ENCODE results near the gene RAB25. TPM values are rescaled to one million over a fixed set of nuclear protein-coding genes. Genes with fewer than 3 reads are reported as not detected.
A peak's percentile ranks its signal among the peaks of the same experiment; 100 is the strongest.

The RAB25 gene
- total and polyA plus RNA-seq, 2 of the 13 experiments (the other 11 are each of a cell fraction or from before 2014, with no cell fraction given) = 0.20 to 0.22 TPM

- no peaks in the 10 kb centered on the region for H3K79me2 ChIP-seq (ENCODE audit: insufficient read depth, low read length)
- H3K27ac ChIP-seq (ENCODE audit: extremely low read length, insufficient read depth, low read length) = no peak overlapping the region
- H3K27me3 ChIP-seq (ENCODE audit: control insufficient read depth in 1 of 2, insufficient read depth in 2 of 2, low read length in 2 of 2) = 0 out of 5 replicates have a peak, but pooled peaks cover 0 to 8% of the 10 kb centered on the region in 2 experiments
- CTCF ChIA-PET (ENCODE audit: low intra/inter-chr PET ratio, low total read pairs) = interaction anchor here (0.6 kb wide), 1 partner anchor 19 kb away, joined by 3 read pairs; no protein-coding TSS in a partner anchor
- no peak for FAIRE-seq
- no peak for DNase-seq (ENCODE audit: low spot score)
- no peak overlapping the region for H3K9ac ChIP-seq (ENCODE audit: insufficient read depth, low read depth, low read length)
- no peaks in the 10 kb centered on the region for H3K36me3 ChIP-seq (replicated peaks in 1 of 2; ENCODE audit: control insufficient read depth in 1 of 2, insufficient read depth in 2 of 2, low read length in 2 of 2)
- BruUV-seq (replicated peaks) = no TSS peak
- H3K4me2 ChIP-seq (ENCODE audit: low read depth, low read length) = no peak overlapping the region
- no peak overlapping the region for H2AFZ ChIP-seq (ENCODE audit: low read length)
- intact Hi-C loops (cut with micrococcal nuclease; ENCODE audit: unreplicated experiment) = no loop called here
- no peak overlapping the region for H3K4me3 ChIP-seq (replicated peaks in 1 of 3; ENCODE audit: insufficient read depth in 1 of 3, low read depth in 2 of 3, low read length in 3 of 3)
- no peaks in the 10 kb centered on the region for H3K9me3 ChIP-seq (ENCODE audit: low read length)
- H3K4me1 ChIP-seq (ENCODE audit: insufficient read depth, low read length) = peaks cover 81% of the 10 kb centered on the region
- TF ChIP-seq NFE2L2 (IDR thresholded peaks at IDR 0.05; ENCODE audit: low read length) (peak; percentile 67), FOXK1 (CRISPR knock-in tag; IDR thresholded peaks at IDR 0.05; ENCODE audit: borderline replicate concordance, low read depth) (no peak), REPIN1 (CRISPR knock-in tag; IDR thresholded peaks at IDR 0.05; ENCODE audit: borderline replicate concordance, low read depth) (no peak), ZEB1 (IDR thresholded peaks at IDR 0.05; ENCODE audit: insufficient replicate concordance, low read depth) (no peak), PHF20 (CRISPR knock-in tag; IDR thresholded peaks at IDR 0.05) (no peak), TRAFD1 (CRISPR knock-in tag; IDR thresholded peaks at IDR 0.05; ENCODE audit: borderline replicate concordance) (no peak)
- POLR2A ChIA-PET = interaction anchor here (6.9 kb wide), 1 partner anchor 20 kb away, joined by 84 read pairs; no protein-coding TSS in a partner anchor
- ATAC-seq = no peak
- in situ Hi-C loops (cut with HindIII; ENCODE audit: extremely low pct_ligation_motif_present, low pct_unique_long_range_greater_than_20kb) = no loop called here
- H4K20me1 ChIP-seq (ENCODE audit: insufficient read depth, low read length) = no peaks in the 10 kb centered on the region
- WGBS (ENCODE audit: low lambda C conversion rate) = 45% methylated on average over 3 of the region's 3 CpGs
Observed at GRCh38 chr1:156108057-156108456, 47.1 kb downstream of the RAB25 start.
